K562 (cell line): ENCODE results near the gene SLC39A3. TPM values are rescaled to one million over a fixed set of nuclear protein-coding genes. Genes with fewer than 3 reads are reported as not detected.

ENCODE experiments used
- ATAC-seq: fragments of 200-7000 bp; cut with Tn5 transposase; 3 replicates; pipeline ENCODE4 v1.9.1; 2020; ENCODE audit warnings: moderate library complexity
- BruUV-seq: library from RNA; stranded (reverse); fragments of 400-500 nt; replicated peaks from 2 replicates; lab custom pipeline; 2021; lab: Mats Ljungman, UMichigan
- CTCF ChIA-PET: fragments of 300-600 bp; formaldehyde crosslinking; extraction: SDS; loops from one replicate; lab custom pipeline; 2021; ENCODE audit warnings: low intra/inter-chr PET ratio; lab: Yijun Ruan, JAX
- POLR2A ChIA-PET: fragments of 300-600, 350-650 bp; sonication (Branson Sonifier 250); formaldehyde crosslinking; extraction: SDS; loops from one replicate; lab custom pipeline; 2021; ENCODE audit warnings: antibody characterized with exemption, inconsistent platforms; lab: Yijun Ruan, JAX
- DNase-seq, 4 experiments: peaks; one replicate each; pipeline versions ENCODE4 v3.0.0 to v3.0.0-alpha.2; 2011 to 2018; ENCODE audit warnings: low spot score in 3 of 4, mixed read lengths in 3 of 4; ENCODE audit errors: extremely low read depth in 1 of 4
- FAIRE-seq: peaks from 2 replicates; lab custom pipeline; 2011; peaks lifted over from hg19 to GRCh38; lab: Jason Lieb, UNC
- H2AFZ ChIP-seq: 2 replicates; pipeline ENCODE4 v1.6.0; 2011; ENCODE audit warnings: low read depth, low read length, control low read depth, inconsistent platforms
- H3K27ac ChIP-seq: fragments of 200-600 bp; 3 replicates; pipeline ENCODE4 v1.8.0; 2011; ENCODE audit warnings: low read depth, mild to moderate bottlenecking, control low read depth, inconsistent platforms, low read length, moderate library complexity, mixed read lengths; ENCODE audit errors: extremely low read depth
- H3K27me3 ChIP-seq, 2 experiments: fragments of 300-600 bp in 1 of 2; 2 replicates in 1 of 2; 3 replicates in 1 of 2; pipeline versions ENCODE4 v1.6.0 to v1.8.0; 2011; ENCODE audit warnings: inconsistent platforms in 2 of 2, low read length in 2 of 2, mild to moderate bottlenecking in 1 of 2, mixed read lengths in 1 of 2, moderate library complexity in 1 of 2; ENCODE audit not compliant: control insufficient read depth in 2 of 2, insufficient read depth in 2 of 2
- H3K36me3 ChIP-seq: fragments of 300-600 bp; 3 replicates; pipeline ENCODE4 v1.8.0; 2011; ENCODE audit warnings: mild to moderate bottlenecking, low read length, inconsistent platforms; ENCODE audit not compliant: control insufficient read depth, insufficient read depth
- H3K4me1 ChIP-seq, 2 experiments: fragments of 200-600 bp in 1 of 2; replicated peaks in 1 of 2; 2 replicates in 1 of 2; 3 replicates in 1 of 2; pipeline versions ENCODE4 v1.5.1 to v1.8.0; 2011; ENCODE audit warnings: inconsistent platforms in 2 of 2, low read length in 2 of 2, mild to moderate bottlenecking in 1 of 2, mixed read lengths in 1 of 2, moderate library complexity in 1 of 2; ENCODE audit not compliant: control insufficient read depth in 2 of 2, insufficient read depth in 2 of 2
- H3K4me2 ChIP-seq: 2 replicates; pipeline ENCODE4 v1.6.1; 2011; ENCODE audit warnings: low read length, control low read depth, inconsistent platforms, mixed read lengths; ENCODE audit not compliant: insufficient read depth
- H3K4me3 ChIP-seq: fragments of 200-600 bp; sonication (generic), shearing (Covaris generic); 2 replicates; pipeline ENCODE4 v1.5.1; 2016; ENCODE audit warnings: control low read depth, inconsistent platforms
- H3K79me2 ChIP-seq: fragments of 200-600 bp; 3 replicates; pipeline ENCODE4 v1.8.0; 2011; ENCODE audit warnings: low read length, inconsistent platforms; ENCODE audit not compliant: control insufficient read depth, insufficient read depth
- H3K9ac ChIP-seq, 2 experiments: 2 replicates each; pipeline versions ENCODE4 v1.6.0 to v1.6.1; 2011; ENCODE audit warnings: low read depth in 2 of 2, low read length in 2 of 2, control low read depth in 1 of 2, inconsistent platforms in 1 of 2, mild to moderate bottlenecking in 1 of 2, mixed read lengths in 1 of 2; ENCODE audit not compliant: insufficient read depth in 1 of 2
- H3K9me1 ChIP-seq: one replicate; pipeline ENCODE4 v1.6.0; 2011; ENCODE audit warnings: inconsistent platforms, mild to moderate bottlenecking, low read length, moderate library complexity; ENCODE audit not compliant: control insufficient read depth, insufficient read depth
- H3K9me3 ChIP-seq: replicated peaks from 2 replicates; pipeline ENCODE4 v1.5.1; 2011; ENCODE audit warnings: low read depth, low read length, inconsistent platforms; ENCODE audit not compliant: control insufficient read depth, insufficient read depth
- H4K20me1 ChIP-seq: replicated peaks from 2 replicates; pipeline ENCODE4 v1.6.1; 2011; ENCODE audit warnings: low read length, inconsistent platforms, mixed read lengths; ENCODE audit not compliant: control insufficient read depth, insufficient read depth
- HMG20B ChIP-seq: fragments of 250-450 bp; sonication (Bioruptor Pico); IDR thresholded peaks from 2 replicates; pipeline ENCODE4 v1.5.0; 2021; ENCODE audit warnings: mild to moderate bottlenecking
- RBFOX2 ChIP-seq: fragments of 200-400 bp; formaldehyde crosslinking; IDR thresholded peaks from 2 replicates; pipeline ENCODE4 v1.6.1; 2017; ENCODE audit warnings: low read depth, mild to moderate bottlenecking, low read length, moderate library complexity
- TSC22D4 ChIP-seq: fragments of 450-650 bp; IDR thresholded peaks from 2 replicates; pipeline ENCODE4 v1.6.1; 2016; ENCODE audit warnings: missing genetic modification characterization, missing biosample characterization, control low read depth
- ZNF24 ChIP-seq: fragments of 450-650 bp; IDR thresholded peaks from 2 replicates; pipeline ENCODE4 v1.6.1; 2016
- WGBS: fragments of 100-300 bp; shearing (Covaris generic); methylation state at CpG from one replicate; pipeline ENCODE4 v1.1.6; 2016; ENCODE audit warnings: low coverage, mixed read lengths; ENCODE audit not compliant: insufficient coverage; ENCODE audit errors: missing lambda C conversion rate; 5-methylcytosine and 5-hydroxymethylcytosine counted together
- in situ Hi-C: fragments of 300-500 bp; cut with MboI; formaldehyde crosslinking; loops from 4 replicates; pipeline ENCODE4 v1.15.0; 2018; ENCODE audit warnings: inconsistent platforms, mixed read lengths
- intact Hi-C: fragments of 100-400 bp; cut with micrococcal nuclease; formaldehyde crosslinking; loops from 2 replicates; pipeline ENCODE4 v1.14.2; 2022
- polyA plus RNA-seq, 8 experiments: library from polyadenylated mRNA; depleted of rRNA in 4 of 8; stranded (reverse) in 5 of 8; unstranded in 3 of 8; fragments of >200 nt; fragmentation: Nextera tagmentation in 2 of 8; fragmentation: Illumina TruSeq in 1 of 8; extraction: Ambion mirVana in 2 of 8; extraction: Trizol in 1 of 8; gene quantifications; 2 replicates each; pipeline versions ENCODE4 v1.2.1 to v1.2.3, GENCODE V29; 2011 to 2014; ENCODE audit warnings: inconsistent platforms in 1 of 8, missing spikeins in 1 of 8
- total RNA-seq, 7 experiments: library from RNA; depleted of rRNA in 6 of 7; stranded (reverse); fragments of >200 nt in 6 of 7; fragmentation: Illumina TruSeq in 2 of 7; extraction: Trizol in 2 of 7; gene quantifications; 2 replicates each; pipeline versions ENCODE4 v1.2.1 to v1.2.3, GENCODE V29; 2011 to 2021; ENCODE audit warnings: low replicate concordance in 1 of 7
- TF ChIP-seq, protein P1 (sequence below): fragments of 250-450 bp; sonication (Bioruptor Pico); IDR thresholded peaks from 2 replicates; pipeline ENCODE4 v1.5.0; 2021; ENCODE audit warnings: mild to moderate bottlenecking, moderate library complexity
- TF ChIP-seq, protein P2 (sequence below): fragments of 250-450 bp; sonication (Bioruptor Pico); IDR thresholded peaks from 2 replicates; pipeline ENCODE4 v1.5.0; 2022; ENCODE audit warnings: mild to moderate bottlenecking

The SLC39A3 gene
- total and polyA plus RNA-seq, 9 of the 15 experiments (the other 6 are each of a cell fraction or from before 2014, with no cell fraction given): 2.3 to 215 (median 127) TPM

DNA sequence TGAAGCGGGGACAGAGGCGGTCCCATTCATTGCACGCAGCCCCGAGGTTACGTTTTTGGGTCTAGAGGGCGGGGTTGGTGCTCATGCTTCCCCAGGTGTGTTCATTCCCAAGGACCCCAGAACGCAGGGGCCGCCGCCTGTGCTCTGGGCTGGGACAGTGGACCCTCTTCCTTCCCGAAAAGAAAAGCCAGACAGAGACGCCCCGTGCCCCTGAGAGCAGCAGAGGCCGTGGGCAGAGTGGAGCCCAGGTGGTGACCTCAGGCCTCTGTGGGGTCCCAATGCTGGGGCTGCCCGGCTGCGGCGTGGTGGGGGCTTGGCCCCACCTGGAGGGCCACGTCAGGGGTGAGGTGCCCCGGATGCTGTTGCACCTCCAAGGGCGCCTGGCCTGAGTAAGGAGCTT, 27.9 kb upstream of the SLC39A3 start:
- Histone ChIP-seq H3K27me3 (no peaks in the 10 kb centered on the region), H3K4me1 (peaks cover 0 to 46% of the 10 kb centered on the region in 2 experiments; a peak in 2 of 5 replicates), H3K4me2 (no peak overlapping the region), H3K9ac (no peak overlapping the region), H3K27ac (no peak overlapping the region), H3K79me2 (peaks cover 43% of the 10 kb centered on the region), H3K9me3 (no peaks in the 10 kb centered on the region), H3K4me3 (no peak overlapping the region), H3K9me1 (no peaks in the 10 kb centered on the region), H2AFZ (no peak overlapping the region), H3K36me3 (peaks cover 89% of the 10 kb centered on the region; the same call in 2 of the 3 replicates), H4K20me1 (peaks cover 21% of the 10 kb centered on the region)
- WGBS: 98% methylated on average over 9 of the region's 19 CpGs
- TF ChIP-seq, protein P1, sequence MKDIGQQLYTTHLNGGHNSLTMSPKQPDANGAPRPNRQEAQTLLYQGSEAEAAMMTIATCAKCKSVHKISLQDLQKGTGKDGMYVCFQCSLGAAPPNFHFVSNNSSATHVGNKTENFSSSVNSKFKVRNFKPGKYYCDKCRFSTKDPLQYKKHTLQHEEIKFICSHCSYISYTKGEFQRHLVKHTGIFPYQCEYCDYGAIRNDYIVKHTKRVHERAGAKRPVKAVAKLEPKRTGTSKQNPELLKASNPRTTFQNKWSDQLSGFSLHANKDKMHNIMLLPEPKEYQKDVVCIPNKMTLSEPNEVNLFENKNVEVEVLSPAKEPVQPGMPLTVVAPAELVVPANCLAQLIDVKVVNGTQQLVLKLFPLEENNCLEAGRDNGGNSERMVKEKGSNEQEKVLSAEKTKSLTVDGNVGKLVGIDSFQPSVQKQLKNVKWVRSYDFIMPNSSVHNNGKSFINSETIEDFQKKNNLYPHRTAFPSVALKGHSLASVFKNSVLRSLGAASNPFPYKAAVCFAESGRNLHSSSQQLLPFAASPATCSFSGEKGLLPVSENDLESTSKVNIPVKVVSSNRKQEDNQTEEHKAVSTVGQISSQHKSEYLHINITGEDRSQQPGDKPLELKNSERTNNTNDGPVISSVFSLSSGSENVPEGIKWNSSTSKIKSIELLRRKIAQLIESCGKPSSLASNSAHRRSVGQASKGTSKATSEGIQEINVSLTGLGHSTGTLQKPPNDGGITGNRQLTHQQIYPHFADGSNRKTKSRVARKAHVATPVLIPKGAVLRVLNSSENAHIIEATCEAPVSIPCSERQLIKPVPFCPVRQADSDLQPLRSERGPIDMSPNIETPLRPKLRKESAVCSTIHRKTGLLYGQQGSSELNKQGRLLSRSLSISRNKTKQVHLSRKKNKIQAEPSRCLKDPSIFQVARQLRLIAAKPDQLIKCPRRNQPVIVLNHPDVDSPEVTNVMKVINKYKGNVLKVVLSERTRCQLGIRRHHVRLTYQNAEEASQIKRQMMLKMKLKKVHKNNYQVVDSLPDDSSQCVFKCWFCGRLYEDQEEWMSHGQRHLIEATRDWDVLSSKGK (CRISPR knock-in tag): no peak
- TF ChIP-seq HMG20B (CRISPR knock-in tag) (no peak), TSC22D4 (tag) (no peak), ZNF24 (no peak), RBFOX2 (0 out of 2 replicates have a peak, but pooled peaks have one; percentile 15)
- TF ChIP-seq, protein P2, sequence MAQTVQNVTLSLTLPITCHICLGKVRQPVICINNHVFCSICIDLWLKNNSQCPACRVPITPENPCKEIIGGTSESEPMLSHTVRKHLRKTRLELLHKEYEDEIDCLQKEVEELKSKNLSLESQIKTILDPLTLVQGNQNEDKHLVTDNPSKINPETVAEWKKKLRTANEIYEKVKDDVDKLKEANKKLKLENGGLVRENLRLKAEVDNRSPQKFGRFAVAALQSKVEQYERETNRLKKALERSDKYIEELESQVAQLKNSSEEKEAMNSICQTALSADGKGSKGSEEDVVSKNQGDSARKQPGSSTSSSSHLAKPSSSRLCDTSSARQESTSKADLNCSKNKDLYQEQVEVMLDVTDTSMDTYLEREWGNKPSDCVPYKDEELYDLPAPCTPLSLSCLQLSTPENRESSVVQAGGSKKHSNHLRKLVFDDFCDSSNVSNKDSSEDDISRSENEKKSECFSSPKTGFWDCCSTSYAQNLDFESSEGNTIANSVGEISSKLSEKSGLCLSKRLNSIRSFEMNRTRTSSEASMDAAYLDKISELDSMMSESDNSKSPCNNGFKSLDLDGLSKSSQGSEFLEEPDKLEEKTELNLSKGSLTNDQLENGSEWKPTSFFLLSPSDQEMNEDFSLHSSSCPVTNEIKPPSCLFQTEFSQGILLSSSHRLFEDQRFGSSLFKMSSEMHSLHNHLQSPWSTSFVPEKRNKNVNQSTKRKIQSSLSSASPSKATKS: no peak
- CTCF ChIA-PET: no interaction called here
- POLR2A ChIA-PET: interaction anchor here (2.6 kb wide), 1 partner anchor 13 kb away, joined by 12 read pairs; no protein-coding TSS in a partner anchor
- intact Hi-C loops: no loop called here
- BruUV-seq: no TSS peak
- DNase-seq: no peak
- ATAC-seq: no peak
- FAIRE-seq: no peak
- in situ Hi-C loops: no loop called here
